Mesodermal cell (in vitro differentiated cells): ENCODE measurements around the gene MBNL3. TPM values are rescaled to one million over a fixed set of nuclear protein-coding genes. Genes with fewer than 3 reads are reported as not detected.

Experiments used
- H3K27ac ChIP-seq: 2 replicates; pipeline ENCODE4 v1.7.0; 2013; ENCODE audit warnings: mild to moderate bottlenecking, low read depth, low read length, moderate library complexity; ENCODE audit not compliant: severe bottlenecking
- H3K36me3 ChIP-seq: 2 replicates; pipeline ENCODE4 v1.7.1; 2013; ENCODE audit warnings: mild to moderate bottlenecking, low read length, moderate library complexity; ENCODE audit not compliant: control insufficient read depth, insufficient read depth
- H3K4me1 ChIP-seq: one replicate; pipeline ENCODE4 v1.7.1; 2013; ENCODE audit warnings: mild to moderate bottlenecking, low read length; ENCODE audit not compliant: insufficient read depth, control insufficient read depth, poor library complexity, severe bottlenecking
- H3K4me3 ChIP-seq: 2 replicates; pipeline ENCODE4 v1.7.0; 2013; ENCODE audit warnings: low read length, control low read depth, mild to moderate bottlenecking; ENCODE audit not compliant: insufficient read depth, poor library complexity, severe bottlenecking; ENCODE audit errors: extremely low read depth
- H3K9me3 ChIP-seq: 2 replicates; pipeline ENCODE4 v1.7.1; 2013; ENCODE audit warnings: mild to moderate bottlenecking, low read length, moderate library complexity; ENCODE audit not compliant: control insufficient read depth
- WGBS, 2 experiments: methylation state at CpG; one replicate each; pipeline ENCODE4 v1.1.5; 2013; ENCODE audit warnings: missing lambda C conversion rate in 2 of 2; ENCODE audit not compliant: insufficient coverage in 2 of 2; 5-methylcytosine and 5-hydroxymethylcytosine counted together
- polyA plus RNA-seq, 2 experiments: library from polyadenylated mRNA; stranded (reverse); fragments of 50-300 nt; gene quantifications; one replicate each; pipeline ENCODE4 v1.2.3, GENCODE V29; 2013

The MBNL3 gene
- polyA plus RNA-seq (2013, experiment 1 of 2) = 3.7 TPM
- 3.5 TPM for polyA plus RNA-seq (2013, experiment 2 of 2)

- Histone ChIP-seq H3K9me3 (no peaks in the 10 kb centered on the region), H3K27ac (no peak within 1 kb of the TSS)
- WGBS, 2 experiments = 0% methylated on average over 10 to 24 of the region's 59 CpGs
Observed at GRCh38 chrX:132488819-132489577, at the start of gene MBNL3. Gene MBNL3, minus strand, starts transcription at chrX:132489038. Its CDS starts 49,427 bp downstream, at chrX:132439611.

GRCh38 chrX:132533409-132533808, 44.6 kb upstream of the MBNL3 start:
- 71% methylated on average over 2 of the region's 2 CpGs; no CpG with 5 or more reads in 1 of the 2 experiments for WGBS, 2 experiments
- no peaks in the 10 kb centered on the region for H3K36me3 ChIP-seq
- H3K9me3 ChIP-seq = no peaks in the 10 kb centered on the region

More at GRCh38 chrX:132488819-132489577, at the start of gene MBNL3:
- H3K4me3 ChIP-seq = peak within 1 kb of the TSS; percentile 48
- H3K4me1 ChIP-seq = no peaks in the 10 kb centered on the region
- no peaks in the 10 kb centered on the region for H3K36me3 ChIP-seq

GRCh38 chrX:132532913-132533312, 44.1 kb upstream of the MBNL3 start:
- H3K4me3 ChIP-seq = no peak overlapping the region
- H3K9me3 ChIP-seq = no peaks in the 10 kb centered on the region
- WGBS, 2 experiments = no CpG with 5 or more reads among the region's 1 CpG
- H3K27ac ChIP-seq = no peak overlapping the region
- no peaks in the 10 kb centered on the region for H3K36me3 ChIP-seq
- no peaks in the 10 kb centered on the region for H3K4me1 ChIP-seq

More at GRCh38 chrX:132533409-132533808, 44.6 kb upstream of the MBNL3 start:
- Histone ChIP-seq H3K4me3 (no peak overlapping the region), H3K27ac (no peak overlapping the region), H3K4me1 (no peaks in the 10 kb centered on the region)

GRCh38 chrX:132532097-132532496, 43.3 kb upstream of the MBNL3 start:
- Histone ChIP-seq H3K4me1 (no peaks in the 10 kb centered on the region), H3K27ac (no peak overlapping the region), H3K9me3 (no peaks in the 10 kb centered on the region), H3K36me3 (no peaks in the 10 kb centered on the region), H3K4me3 (no peak overlapping the region)
- WGBS, 2 experiments = no CpG with 5 or more reads among the region's 1 CpG

- no peaks in the 10 kb centered on the region for H3K4me1 ChIP-seq
- H3K9me3 ChIP-seq = no peaks in the 10 kb centered on the region
- no peaks in the 10 kb centered on the region for H3K36me3 ChIP-seq
- no CpG with 5 or more reads among the region's 1 CpG for WGBS, 2 experiments
- no peak overlapping the region for H3K4me3 ChIP-seq
- no peak overlapping the region for H3K27ac ChIP-seq
Observed at GRCh38 chrX:132520792-132521191, 32.0 kb upstream of the MBNL3 start.

GRCh38 chrX:132520213-132520612, 31.4 kb upstream of the MBNL3 start:
- H3K4me1 ChIP-seq = no peaks in the 10 kb centered on the region
- no peak overlapping the region for H3K4me3 ChIP-seq
- no peaks in the 10 kb centered on the region for H3K9me3 ChIP-seq
- H3K27ac ChIP-seq = no peak overlapping the region
- no peaks in the 10 kb centered on the region for H3K36me3 ChIP-seq
- WGBS, 2 experiments = no CpG with 5 or more reads among the region's 3 CpGs

- no CpG with 5 or more reads among the region's 1 CpG for WGBS, 2 experiments
- no peaks in the 10 kb centered on the region for H3K9me3 ChIP-seq
- H3K36me3 ChIP-seq = no peaks in the 10 kb centered on the region
- no peaks in the 10 kb centered on the region for H3K4me1 ChIP-seq
- no peak overlapping the region for H3K27ac ChIP-seq
- no peak overlapping the region for H3K4me3 ChIP-seq
Observed at GRCh38 chrX:132518401-132518800, 29.6 kb upstream of the MBNL3 start.

- Histone ChIP-seq H3K4me3 (no peak overlapping the region), H3K4me1 (no peaks in the 10 kb centered on the region), H3K36me3 (no peaks in the 10 kb centered on the region), H3K9me3 (no peaks in the 10 kb centered on the region), H3K27ac (no peak overlapping the region)
- WGBS, 2 experiments = no CpG with 5 or more reads among the region's 2 CpGs
Observed at GRCh38 chrX:132508834-132509233, 20.0 kb upstream of the MBNL3 start.

- Histone ChIP-seq H3K4me1 (no peaks in the 10 kb centered on the region), H3K36me3 (no peaks in the 10 kb centered on the region), H3K27ac (no peak overlapping the region), H3K4me3 (no peak overlapping the region), H3K9me3 (no peaks in the 10 kb centered on the region)
- WGBS, 2 experiments = 82 to 96% methylated on average over 2 to 3 of the region's 3 CpGs
Observed at GRCh38 chrX:132505116-132505515, 16.3 kb upstream of the MBNL3 start.

- H3K4me3 ChIP-seq = no peak overlapping the region
- H3K9me3 ChIP-seq = no peaks in the 10 kb centered on the region
- no peak overlapping the region for H3K27ac ChIP-seq
- no CpG with 5 or more reads among the region's 1 CpG for WGBS, 2 experiments
- no peaks in the 10 kb centered on the region for H3K36me3 ChIP-seq
- H3K4me1 ChIP-seq = no peaks in the 10 kb centered on the region
Observed at GRCh38 chrX:132504417-132504816, 15.6 kb upstream of the MBNL3 start.

GRCh38 chrX:132501606-132502005, 12.8 kb upstream of the MBNL3 start:
- WGBS, 2 experiments = no CpG with 5 or more reads among the region's 2 CpGs
- H3K9me3 ChIP-seq = no peaks in the 10 kb centered on the region
- H3K36me3 ChIP-seq = no peaks in the 10 kb centered on the region
- no peaks in the 10 kb centered on the region for H3K4me1 ChIP-seq
- no peak overlapping the region for H3K27ac ChIP-seq
- H3K4me3 ChIP-seq = no peak overlapping the region
